Stimulated activated CD4-positive, alpha-beta T cell treated with anti-CD3 and anti-CD28 coated beads, Interleukin-15, amount 100 ng/mL, for 1 hour (primary cell): ENCODE measurements around the gene FNDC3A.
"Not testable (repeated sequence)": the region's sequence is repeated elsewhere in the genome, so short reads cannot be mapped to it uniquely, and the experiment has no call there.

Experiments used
- DNase-seq, 2 donors: peaks; one replicate each; pipeline ENCODE4 v3.0.0-alpha.2; 2020; ENCODE audit warnings: low read depth in 1 of 2, low spot score in 1 of 2

FNDC3A gene

DNA sequence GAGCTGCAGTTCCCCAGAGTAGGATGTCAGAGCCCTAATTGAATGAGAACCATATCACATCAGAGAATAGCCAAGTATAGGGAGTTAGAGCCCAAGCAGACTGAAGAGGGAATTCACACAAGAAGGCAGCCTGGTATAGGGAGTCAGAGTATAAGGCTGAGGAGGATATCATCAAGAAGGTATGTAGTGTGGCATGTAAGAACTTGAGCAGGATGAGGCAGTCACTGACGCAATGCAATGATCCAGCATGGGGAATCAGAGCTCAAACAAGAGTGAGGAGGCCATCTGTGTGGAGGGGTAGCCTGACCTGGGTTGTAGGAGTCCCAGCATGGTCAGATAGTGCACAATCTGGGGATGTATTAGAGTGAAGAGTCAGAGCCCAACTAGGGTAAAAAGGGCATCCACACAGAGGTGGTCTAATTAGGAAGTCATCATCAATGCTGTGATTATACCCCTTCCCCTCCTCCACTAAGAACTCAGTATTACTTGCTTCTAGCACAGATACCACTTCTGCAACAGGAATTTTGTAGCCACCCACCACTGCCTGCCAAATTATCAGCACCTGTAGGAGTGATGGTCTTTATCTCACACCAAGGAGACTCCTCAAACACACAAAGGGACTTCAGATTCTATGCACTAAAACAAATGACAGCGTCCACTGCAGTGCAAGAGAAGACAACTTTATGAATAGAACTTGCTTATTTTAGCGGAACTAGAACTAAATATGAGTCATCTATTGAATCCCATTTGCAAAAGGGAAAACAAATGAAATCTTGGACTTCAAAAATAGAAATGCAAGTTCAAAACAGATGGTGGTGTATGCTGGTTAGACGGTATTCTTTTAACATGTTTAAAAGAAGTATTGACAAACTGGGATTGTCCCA, 107.2 kb downstream of the FNDC3A start:
- DNase-seq: no peak

DNA sequence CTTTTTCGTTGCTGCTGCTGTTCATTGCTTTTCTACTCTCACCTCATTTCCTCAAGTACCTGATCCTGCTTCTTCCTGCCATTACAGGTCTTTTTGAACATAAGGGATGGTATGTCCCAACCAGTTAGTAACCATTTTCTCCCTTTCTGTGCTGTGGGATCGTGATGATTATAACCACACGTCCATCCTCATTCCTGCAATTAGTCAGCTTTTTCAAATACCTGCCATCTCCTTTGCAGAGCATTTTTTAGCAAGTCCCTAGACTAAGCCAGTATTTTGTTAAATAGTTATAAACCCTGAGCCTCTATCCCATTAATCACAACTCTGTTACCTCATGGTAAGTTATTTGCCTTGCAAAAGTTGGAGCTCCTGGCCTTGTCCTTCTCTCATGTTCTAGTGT, 109.2 kb downstream of the FNDC3A start:
- DNase-seq: no peak

- DNase-seq: no peak
Measured at GRCh38 chr13:49086722-49087121, 111.0 kb downstream of the FNDC3A start.

GRCh38 chr13:49093376-49093775, 117.7 kb downstream of the FNDC3A start:
- no peak for DNase-seq

GRCh38 chr13:49097374-49097773, 121.7 kb downstream of the FNDC3A start:
- DNase-seq: no peak

DNA sequence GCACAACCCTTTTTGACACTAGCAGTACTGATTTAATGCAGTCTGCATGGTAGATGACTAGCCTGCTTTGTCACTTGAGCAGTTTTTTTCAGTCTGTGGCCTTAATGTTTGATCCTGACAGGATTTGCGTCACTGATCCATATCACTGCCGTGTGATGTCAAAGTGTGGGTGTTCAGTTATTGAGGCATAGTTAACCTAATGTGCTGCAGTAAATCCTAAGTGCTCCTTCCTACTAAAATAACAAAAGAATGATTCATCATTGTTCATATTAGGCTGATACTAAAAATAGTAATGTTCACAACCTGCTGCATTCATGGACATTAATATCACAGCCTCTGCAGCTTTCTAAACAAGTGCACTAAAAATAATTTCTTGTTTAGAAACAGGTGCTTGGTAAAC, 122.5 kb downstream of the FNDC3A start:
- no peak for DNase-seq

GRCh38 chr13:49098771-49099512, 123.2 kb downstream of the FNDC3A start:
- no peak for DNase-seq

DNA sequence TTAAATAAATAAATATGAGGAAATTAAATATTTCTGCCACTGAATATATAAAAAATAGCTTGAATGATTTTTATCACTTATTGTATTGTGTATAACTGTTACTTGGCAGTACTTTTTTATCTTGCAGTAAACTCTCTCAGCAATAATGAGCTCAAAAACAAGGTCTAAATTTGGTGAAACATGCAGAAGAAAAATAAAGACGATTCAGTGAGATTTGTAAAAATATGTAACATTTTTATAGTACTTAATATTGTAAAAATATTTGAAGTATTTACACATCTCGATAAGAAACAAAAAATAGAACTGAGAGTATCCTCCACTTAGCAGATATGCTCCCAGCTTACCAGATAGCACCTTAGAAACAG, 123.8 kb downstream of the FNDC3A start:
- no peak for DNase-seq

DNA sequence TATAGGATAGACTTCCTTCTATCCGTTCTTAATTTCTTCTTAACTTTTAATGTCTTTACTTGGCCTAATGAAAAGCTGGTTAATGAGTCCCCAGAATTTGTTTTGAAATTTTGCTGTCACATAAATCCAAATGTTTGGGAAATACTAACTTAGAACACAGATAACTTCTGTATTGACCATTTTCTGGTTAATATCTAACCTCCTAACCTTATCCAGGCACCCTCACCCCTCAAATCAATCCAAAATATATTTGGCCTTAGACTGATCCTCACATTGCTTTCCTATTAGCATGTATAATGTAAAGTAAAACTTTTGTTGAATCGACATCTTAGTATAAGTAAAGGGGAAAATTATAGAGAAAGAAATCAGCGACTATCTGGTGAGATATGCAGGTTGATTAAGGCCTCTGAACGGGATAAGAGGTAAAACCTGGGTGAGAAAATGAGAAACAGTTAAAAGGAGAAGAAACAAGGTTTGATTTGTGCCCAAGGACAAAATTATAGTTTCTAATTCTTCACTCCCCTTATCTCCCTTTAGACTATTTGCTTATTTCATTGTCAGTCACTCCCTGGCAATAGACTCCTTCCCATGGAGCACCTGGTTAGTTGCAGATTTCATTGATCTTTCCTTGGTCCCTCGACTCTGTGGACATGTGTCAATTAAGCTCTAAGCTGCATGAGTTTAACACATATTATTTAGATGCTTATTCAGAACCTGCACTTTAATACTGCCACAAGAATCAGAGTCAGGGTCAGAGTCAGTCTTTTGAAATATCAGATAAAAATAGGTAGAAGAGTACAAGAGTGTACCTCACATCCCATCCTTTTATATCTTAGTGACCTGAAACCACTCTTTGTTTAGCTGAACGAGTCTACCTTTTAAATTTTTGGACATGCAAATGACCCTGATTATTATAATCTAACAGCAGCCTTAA, 125.2 kb downstream of the FNDC3A start:
- no peak for DNase-seq

- DNase-seq: no peak
Measured at GRCh38 chr13:49108196-49108595, 132.5 kb downstream of the FNDC3A start.

DNA sequence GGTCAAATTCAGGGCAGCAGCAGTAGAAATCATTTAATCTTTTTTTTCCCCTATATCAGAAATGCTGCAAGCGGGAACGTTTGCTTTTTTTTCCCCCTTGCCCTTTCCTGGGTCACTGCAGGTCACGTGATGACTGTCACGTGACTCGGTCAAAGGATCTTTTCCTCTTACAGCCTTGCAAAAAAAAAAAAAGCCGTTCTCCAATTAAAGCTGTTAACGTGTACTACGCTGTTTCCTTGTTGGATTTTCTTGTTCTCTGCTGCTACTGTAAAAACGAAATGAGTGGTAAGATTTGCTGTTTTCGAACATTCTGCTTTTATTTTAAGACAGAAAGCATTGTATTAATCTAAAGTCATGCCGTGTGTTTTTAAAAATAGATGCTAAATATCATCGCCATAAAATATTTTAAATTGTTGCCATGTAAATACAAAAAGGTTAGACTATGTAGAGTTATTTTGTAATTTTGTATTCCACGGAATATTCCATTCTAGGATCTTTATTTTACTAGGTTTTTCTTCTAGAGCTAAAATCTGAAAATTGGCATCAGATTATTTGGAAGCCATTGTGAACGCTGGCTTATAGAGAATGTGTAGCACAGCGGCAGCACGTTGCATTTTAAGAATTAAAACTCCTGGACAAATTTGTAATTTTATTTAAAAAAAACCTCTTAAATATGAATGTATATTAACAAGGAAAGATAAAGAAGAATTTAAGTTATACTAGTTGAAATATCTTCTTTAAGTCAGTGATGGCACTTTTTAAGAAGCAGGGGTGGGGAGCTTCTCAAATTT, 134.6 kb downstream of the FNDC3A start:
- DNase-seq: peak; percentile 38 to 43

GRCh38 chr13:49110913-49111170, 135.1 kb downstream of the FNDC3A start:
- no peak for DNase-seq

- no peak for DNase-seq
Measured at GRCh38 chr13:49112782-49113525, 137.2 kb downstream of the FNDC3A start.

DNA sequence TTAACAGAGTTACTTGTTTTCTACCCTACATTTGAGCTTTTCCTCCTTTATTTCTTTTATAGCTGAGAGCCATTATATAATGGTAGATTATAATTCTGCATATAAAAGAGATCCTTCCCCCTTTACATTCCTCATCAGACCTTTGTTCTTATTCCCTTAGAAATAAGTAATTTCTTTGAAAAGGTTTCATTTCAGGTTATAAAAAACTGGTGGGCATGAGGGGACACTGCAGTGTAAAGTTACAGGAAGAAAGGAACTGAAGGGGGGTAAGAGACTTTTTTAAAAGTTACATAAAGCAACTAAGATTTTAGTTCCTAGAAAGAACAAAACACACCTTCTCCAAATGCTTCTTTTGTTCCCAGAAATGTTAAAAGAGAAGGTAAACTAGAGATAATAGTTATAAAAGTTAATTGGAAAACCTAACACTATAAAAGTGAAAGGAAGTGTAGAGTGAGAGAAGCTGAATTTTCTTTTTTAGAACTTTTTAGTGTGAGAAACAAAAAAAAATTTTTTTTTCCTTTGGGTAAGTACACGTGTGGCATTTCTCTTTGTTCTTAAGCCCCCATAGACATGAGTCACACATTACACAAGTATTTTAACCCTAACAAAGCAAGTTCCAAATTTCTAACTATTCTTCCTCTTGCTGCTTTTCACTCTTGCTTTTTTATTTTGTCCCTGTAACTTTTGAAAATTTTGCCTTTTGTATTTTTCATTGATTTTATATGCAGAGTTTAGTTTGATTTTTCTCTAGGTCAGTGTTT, 138.0 kb downstream of the FNDC3A start:
- DNase-seq: no peak

DNA sequence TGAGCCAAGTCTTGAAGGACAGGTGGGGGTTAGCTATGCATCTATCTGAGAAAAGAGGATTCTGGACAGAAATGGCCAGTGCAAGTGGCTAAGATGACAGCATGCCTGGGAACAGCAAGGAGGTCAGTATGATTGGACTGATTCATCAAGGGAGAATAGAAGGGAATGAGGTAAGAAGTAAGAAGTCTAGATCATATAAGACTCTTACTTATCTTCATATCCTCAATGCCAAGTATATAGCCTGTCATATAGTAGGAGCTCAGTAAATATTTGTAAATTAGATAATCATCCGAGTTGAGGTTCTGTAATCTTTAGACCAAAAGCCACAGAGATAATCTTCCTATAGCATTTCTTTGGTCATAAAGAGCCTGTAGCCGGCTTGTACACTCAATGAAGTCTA, 141.2 kb downstream of the FNDC3A start:
- no peak for DNase-seq

- not testable (repeated sequence) for DNase-seq
Measured at GRCh38 chr13:49118455-49118854, 142.7 kb downstream of the FNDC3A start.

- DNase-seq: no peak
Measured at GRCh38 chr13:49124693-49125304, 149.1 kb downstream of the FNDC3A start.

GRCh38 chr13:49125964-49126524, 150.3 kb downstream of the FNDC3A start:
- no peak for DNase-seq
